NCI-H774 (cell line): Measurements from ENCODE around the gene SPACA9.

ENCODE experiments used
- DNase-seq: peaks from one replicate; lab custom pipeline; 2025; lab: John Stamatoyannopoulos, UW

The SPACA9 gene

GRCh38 chr9:132894346-132894745, 15.6 kb downstream of the SPACA9 start:
- DNase-seq = no peak

- DNase-seq = no peak
These were observed 16.5 kb downstream of the SPACA9 start for GRCh38 chr9:132894862-132895835.

- no peak for DNase-seq
These were observed 17.6 kb downstream of the SPACA9 start for GRCh38 chr9:132896264-132896663.

- DNase-seq = no peak
These were observed 18.2 kb downstream of the SPACA9 start for GRCh38 chr9:132896906-132897305.

DNA sequence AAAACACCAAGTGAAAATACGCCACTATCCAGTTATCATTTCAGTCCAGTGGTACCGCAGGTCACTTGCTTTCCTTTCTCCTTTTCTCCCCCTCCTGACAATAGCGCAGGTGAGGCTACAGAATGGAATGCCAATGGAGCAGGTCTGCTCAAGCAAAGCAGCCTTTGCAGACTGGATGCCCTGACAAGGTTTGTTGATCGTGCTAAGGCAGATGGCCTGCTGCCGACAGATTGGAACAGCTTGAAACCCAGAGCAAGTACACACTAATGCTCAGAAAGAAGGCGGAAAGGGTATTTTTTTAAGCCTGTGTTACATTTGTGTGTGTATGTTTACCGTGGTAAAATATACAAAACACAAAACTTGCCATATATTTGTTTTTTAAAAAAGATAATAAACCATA, 19.4 kb downstream of the SPACA9 start:
- no peak for DNase-seq

DNA sequence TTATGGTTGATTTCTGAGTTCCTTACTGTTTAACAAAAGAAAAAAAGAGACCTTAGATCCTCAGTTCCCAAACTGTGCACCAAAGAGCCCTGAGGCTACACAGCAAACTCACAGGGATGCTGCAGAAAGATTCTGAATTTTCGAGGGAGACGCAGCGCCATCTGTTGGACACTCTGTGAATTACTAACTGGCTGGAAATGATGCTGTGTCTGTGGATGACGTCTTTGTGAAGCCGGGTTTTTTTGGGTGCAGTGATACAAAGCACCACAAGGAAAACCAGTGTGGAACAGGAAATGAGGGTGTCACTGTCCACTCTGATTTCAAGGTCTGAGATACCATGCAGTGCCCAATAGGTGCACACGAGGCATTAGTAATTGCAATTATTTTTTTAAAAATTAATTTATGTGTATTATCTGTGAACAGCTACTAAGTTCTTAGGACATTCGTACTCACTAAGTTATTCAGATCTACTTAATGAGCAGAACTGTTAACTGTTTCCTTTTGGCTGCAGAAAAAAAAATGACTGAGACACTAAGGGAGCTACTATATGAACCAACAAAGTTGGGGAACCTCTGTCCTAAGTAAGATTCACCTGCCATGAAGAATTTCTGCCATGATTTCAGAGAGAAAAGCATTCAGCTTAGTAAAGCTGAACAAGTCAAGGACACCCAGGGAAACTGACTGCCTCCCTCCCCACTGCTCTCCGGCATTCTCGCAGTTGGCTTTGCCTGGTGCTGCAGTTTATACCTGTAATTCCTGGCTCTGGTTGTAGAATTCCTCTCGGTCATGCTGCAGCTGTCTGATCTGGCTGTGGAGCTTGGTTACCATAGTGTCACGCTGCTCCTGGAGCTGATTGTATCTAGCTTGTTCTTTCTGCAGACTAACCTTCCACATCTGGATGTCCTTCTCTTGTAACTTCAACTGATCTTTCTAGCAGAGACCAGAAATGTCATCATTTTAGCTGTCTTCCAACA, 23.4 kb downstream of the SPACA9 start:
- DNase-seq = peak; percentile 77

- DNase-seq = no peak
These were observed 25.1 kb downstream of the SPACA9 start for GRCh38 chr9:132903574-132904492.

DNA sequence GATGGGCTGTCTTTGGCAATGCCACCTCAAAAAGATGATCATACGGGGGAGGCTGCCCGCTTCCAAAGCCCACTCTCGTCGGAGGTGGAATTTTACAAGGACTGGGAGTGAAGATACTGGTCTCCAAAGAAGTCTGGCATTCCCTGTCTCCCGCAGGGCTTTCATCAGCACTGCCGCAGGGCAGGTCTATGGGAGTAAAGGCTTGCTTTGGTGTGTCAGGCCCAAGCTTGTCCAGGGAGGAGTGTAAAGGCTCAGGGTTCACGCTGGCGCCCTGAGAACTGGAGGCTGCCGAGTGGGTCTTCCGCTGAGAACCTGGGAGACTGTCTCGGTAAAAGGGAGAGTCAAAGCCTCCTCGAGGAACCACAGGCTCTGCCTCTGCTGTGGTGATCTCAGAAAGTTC, 27.0 kb downstream of the SPACA9 start:
- no peak for DNase-seq

DNA sequence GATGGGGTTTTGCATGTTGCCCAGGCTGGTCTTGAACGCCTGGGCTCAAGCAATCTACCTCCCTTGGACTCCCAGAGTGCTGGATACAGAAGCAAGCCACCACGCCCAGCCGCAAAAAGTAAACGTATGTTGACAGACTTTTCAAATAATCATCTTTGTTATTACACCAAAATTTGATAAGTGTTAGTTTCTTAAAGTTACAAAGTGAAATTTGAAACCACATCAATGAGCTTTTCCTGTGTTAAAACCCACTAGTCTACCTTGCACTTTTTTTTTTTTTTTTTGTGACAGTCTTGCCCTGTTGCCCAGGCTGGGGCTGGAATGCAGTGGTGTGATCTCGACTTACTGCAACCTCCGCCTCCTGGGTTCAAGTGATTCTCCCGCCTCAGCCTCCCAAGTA, 29.9 kb downstream of the SPACA9 start:
- DNase-seq = no peak

DNA sequence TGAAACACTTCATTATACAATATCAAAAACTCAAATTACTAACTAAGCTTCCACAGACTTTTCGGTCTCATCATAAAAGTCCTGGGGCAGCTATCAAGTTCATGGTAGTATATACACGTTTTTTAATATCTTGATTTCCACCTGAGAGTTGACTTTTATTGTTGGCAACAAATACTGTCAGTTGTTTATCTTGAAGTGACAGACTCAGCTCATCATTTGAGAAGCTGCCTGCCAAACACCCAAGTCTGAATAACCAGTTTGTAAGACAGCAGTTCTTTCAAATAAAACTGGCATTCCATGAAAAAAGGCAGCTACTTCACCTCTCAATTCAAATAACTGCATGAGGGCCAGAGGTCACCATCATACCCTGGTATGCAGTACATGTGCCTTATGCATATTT, 30.6 kb downstream of the SPACA9 start:
- no peak for DNase-seq

DNA sequence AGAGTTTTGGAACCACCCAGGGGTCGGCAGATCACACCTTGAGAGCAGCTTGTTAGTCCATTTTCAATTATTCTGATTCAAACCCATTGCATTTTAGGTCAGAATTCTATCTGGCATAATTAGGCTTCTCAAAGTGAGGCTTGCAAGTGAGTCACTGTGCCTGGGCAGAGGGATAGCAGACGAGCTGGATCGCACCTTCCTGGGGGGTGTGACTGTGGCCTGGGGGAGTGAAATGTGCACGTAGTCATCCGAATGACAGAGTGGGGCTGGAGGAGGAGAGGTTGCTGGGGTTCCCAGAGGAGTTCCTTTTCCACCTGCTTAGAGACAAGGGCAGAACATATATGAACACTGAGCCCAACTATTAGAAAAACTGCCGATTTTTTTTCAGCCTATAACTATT, 31.7 kb downstream of the SPACA9 start:
- no peak for DNase-seq

- DNase-seq = no peak
These were observed 33.4 kb downstream of the SPACA9 start for GRCh38 chr9:132912131-132912530.

DNA sequence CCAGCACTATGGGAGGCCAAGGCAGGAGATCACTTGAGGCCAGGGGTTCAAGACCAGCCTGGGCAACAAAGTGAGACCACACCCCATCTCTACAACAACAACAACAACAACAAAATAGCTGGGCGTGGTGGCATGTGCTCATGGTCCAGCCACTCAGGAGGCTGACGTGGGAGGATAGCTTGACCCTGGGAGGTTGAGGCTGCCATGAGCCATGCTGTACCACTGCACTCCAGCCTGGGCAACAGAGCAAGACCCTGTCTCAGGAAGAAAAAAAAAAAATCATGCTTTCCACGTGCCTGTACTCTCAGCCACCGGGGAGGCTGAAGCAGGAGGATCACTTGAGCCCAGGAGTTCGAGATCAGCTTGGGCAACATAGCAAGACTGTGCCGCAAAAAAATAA, 36.2 kb downstream of the SPACA9 start:
- no peak for DNase-seq

DNA sequence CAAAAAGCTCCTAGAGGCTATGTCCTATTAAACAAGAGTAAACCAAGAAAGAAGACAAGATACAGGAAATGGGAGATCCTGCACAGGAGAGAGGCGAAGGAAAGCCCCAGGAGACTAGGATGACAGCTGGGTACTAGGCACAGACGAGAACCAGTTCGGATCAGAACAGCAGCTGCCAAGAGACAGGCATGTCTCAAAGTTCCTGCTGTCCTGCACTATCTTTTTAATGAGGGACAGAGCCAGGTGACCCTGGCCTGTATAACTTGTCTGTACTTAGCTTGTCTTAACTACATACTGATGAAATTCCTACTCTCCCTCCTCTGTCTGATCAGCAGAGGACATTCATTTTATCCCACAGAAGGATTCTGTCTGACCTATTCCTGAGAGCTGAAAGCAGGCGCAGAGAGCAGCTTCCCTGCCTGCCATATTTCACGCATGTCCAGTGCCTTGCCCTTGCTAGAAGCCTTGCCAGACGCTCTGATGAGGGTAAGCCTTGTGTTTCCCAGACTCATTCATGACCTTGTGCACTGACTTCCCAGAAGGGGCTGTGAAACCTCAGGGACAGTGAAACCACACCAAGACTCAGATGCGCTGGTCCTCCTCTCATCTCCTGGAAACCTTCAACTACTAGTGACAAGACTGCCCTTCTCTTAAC, 41.0 kb downstream of the SPACA9 start:
- no peak for DNase-seq

DNA sequence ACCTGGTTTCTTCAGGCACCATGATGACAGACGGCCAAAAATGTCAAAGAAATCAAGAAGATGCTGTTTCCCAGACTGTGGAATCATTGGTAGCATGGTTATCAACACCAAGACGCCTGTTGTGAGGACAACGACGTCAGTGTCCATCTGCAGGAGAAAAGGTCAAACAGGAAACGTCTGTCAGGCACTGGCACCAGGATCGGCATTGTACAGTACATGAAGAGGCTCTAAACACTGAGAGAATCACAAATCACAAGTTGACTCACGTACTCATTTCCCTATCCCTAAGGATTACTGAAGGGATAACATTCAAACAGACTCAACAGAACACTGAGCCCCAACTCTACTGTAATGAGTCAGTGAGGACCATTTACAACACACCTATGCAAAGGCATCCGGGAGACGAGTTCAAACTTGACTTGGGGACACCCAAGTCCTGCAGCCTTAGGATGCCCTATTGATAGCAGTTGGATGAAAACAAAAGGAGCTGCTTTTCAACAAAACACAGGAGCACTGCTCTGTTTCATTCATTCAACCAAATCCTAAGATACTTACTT, 44.7 kb downstream of the SPACA9 start:
- no peak for DNase-seq

- DNase-seq = no peak
These were observed 49.0 kb downstream of the SPACA9 start for GRCh38 chr9:132927704-132928103.

- no peak for DNase-seq
These were observed 52.6 kb downstream of the SPACA9 start for GRCh38 chr9:132931178-132931735.

GRCh38 chr9:132935026-132935425, 56.3 kb downstream of the SPACA9 start:
- no peak for DNase-seq

- DNase-seq = no peak
These were observed 58.8 kb downstream of the SPACA9 start for GRCh38 chr9:132937463-132937901.

DNA sequence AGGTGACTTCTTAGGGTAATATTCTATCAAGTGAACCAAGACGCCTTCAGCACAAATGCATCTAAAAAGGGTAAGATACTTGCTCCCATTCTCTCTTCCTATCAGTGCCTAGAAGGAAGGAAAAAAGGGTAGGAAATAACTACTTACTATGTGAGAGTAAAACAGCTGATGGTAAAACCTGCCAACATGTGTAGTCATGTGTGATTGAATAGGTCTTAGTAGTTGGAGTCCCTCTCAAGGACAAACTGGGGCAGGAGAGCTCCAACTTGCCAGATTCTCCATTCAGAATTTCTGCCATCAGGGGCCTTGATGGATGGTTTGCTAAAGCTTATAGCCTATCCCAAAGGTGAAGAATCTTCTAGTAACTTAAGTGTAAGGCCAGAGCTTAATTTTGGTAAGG, 60.5 kb downstream of the SPACA9 start:
- DNase-seq = no peak
